GM19452 (cell line): ENCODE results near the gene P2RX6.

ENCODE experiments used
- ATAC-seq: cut with Tn5 transposase; IDR thresholded peaks from one replicate; pipeline ENCODE4 v1.9.1; 2021; ENCODE audit not compliant: unreplicated experiment

Gene P2RX6

DNA sequence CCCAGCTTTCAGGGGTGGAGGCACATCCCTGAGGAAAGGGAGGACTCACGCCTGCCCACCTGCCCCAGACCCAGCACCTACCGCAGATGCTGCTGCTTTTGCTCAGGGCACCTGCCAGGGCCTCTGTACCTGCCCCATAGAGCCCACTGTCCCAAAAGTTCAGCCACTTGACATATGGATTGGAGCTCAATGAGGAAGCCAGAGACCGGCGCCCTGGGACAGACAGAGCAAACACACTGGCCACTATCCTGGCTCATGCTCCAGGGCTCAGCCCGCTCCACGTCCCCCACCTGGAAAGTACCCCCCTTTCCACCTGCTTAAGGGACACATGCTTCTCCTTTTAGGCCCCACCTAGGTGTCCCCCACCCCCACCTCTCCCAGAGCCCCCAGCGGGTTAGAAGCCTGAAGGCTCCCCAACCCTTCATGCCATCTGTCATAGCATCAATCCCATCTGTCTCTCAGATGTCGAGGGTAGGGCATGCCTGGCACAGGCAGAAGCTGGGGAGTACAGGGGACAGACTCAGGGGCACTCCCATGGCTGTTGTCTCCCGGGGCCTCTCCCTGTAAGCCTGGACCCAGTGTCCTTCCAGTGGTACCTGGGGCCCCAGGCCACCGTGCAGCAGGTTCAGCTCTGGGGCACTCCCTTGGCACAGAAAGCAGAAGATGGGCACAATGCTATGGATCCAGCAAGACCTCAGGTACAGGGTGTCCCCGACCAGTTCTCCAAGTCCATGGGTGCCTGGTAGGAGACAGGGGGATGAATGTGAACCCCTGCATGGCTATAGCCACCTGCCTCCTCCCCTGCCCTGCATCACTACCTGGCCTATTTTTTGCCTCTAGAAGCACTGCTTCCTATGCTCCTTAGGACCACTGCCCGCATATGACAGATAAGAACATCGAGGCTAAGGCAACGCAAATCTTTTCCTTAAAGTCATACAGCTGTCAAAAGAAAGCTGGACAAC lies 2.2 kb upstream of the P2RX6 start:
- no peak for ATAC-seq

DNA sequence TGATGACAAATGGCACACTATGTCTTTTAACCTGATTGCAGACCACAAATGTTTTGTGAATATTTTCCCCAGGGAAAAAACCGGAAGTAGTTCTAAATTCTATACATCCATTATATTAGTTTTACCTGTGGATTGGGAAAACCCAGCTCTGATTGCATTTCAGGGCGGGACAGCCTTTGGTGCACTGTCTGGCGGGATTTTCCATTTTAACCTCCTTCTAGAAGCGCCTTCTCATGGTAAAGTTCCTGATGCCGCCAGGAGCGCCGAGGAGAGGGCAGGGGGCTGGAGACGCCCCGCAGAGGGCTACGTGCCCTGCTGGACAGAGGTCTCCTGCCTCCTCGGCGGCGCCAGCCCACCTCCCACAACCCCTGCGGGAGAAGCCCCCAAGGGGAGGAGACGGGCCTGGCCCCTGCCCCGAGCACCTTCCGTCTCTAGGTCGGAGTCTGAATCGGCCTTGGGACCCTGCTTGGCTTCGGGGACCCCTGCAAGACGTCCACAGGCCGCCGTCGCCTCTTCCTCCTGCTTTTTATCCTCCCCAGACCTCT lies 1.2 kb upstream of the P2RX6 start:
- ATAC-seq, result no peak

DNA sequence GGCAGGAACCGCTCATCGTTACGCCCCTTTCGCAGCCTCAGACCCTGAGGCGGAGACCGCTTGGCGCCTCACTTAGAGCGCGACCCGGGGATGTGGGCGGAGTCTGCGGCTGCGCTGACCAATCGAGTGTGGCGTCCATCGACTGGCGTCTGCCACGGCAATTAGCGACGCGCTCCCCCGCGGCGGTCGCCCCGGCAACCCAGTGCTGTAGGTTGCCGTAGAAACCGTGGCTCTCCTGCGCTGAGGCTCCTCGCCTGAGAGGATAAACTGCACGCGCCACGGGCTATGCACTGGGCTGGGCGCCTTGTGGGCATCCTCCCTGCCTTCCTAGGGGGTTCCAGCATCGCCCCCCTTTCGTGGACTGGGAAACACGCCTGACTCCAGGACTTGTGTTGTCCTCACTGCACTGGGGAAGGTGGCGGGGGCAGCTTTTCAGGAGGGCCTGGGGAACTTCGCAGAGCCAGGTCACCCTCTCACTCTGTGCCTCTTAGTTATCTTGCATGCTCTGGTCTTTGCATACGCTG lies 701 bp upstream of the P2RX6 start:
- ATAC-seq, result peak; percentile 87

DNA sequence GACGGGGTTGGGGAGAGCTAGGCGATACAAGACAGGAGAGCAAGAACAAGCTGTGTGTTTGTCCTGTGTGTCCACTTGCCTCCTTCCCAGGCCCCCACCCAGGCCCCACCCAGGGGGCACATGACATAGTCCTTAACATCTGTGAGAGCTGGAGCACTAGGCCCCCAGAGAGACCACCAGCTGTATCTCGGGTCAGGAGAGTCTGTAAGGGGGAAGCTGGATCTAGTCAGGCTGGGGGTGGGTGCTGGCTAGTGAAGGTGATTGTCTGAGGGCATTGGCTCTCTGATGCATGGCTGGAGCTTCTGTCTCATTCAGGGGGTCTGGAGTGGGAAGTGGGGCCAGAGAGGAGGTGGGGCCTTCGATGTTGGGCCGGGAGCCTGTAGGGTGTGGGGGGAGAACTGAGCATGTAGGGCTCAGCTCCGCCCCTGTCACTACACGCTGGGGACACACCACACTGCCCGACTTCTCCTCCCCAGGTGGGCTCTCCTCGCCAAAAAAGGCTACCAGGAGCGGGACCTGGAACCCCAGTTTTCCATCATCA lies 571 bp downstream of the P2RX6 start:
- ATAC-seq, result no peak

DNA sequence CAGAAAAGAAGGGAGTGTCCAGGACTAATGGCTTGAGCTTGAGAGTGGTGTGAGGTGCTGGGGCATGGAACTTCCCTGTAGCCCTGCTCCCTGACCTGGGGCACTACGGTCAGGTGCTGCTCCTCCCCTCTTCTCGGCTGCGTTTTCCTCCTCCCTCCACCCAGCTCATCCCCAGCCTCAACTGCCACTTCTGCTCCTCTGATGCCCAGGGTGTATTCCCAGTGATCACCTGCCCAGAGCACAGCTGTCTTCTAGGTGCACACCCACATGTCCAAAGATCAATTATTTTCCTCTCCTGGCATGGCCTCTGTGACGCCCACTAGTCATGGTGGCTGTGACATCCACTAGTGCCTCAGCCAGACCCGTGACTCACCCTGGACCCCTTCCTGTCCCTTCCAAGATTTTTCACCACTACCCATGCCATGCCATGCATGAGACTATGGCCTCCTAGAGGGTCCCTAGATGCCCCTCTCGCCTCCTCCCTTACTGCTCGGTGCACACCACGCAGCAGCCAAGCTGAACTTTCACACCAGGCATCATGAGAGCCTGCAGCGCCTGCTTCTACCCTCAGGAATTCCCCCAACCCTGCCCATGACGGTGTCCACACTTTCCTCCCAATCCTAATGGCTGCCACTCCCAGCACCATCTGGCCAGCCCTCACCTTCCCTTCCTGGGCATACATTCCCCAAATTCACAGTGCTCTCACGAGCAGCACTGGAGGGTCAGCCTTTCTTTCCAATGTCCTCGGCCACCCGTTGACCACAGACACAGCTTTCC lies 1.9 kb downstream of the P2RX6 start:
- no peak for ATAC-seq

DNA sequence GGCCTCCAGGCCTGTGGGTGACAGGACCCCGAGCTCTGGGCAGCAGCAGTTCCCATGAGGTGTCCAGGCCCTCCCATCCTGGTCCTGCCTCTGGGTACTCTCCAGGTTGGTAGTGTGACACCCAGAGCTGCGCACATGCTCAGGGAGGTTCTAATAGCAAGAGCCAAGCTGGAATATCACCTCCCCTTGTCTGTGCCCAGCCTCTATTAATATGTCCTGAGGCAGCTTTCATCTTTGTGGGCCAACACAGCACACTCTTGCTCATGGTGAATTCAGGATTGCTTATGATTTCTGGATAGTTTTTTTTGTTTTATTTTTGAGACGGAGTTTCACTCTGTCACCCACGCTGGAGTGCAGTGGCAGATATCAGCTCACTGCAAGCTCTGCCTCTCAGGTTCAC lies 3.3 kb downstream of the P2RX6 start:
- ATAC-seq, result no peak

DNA sequence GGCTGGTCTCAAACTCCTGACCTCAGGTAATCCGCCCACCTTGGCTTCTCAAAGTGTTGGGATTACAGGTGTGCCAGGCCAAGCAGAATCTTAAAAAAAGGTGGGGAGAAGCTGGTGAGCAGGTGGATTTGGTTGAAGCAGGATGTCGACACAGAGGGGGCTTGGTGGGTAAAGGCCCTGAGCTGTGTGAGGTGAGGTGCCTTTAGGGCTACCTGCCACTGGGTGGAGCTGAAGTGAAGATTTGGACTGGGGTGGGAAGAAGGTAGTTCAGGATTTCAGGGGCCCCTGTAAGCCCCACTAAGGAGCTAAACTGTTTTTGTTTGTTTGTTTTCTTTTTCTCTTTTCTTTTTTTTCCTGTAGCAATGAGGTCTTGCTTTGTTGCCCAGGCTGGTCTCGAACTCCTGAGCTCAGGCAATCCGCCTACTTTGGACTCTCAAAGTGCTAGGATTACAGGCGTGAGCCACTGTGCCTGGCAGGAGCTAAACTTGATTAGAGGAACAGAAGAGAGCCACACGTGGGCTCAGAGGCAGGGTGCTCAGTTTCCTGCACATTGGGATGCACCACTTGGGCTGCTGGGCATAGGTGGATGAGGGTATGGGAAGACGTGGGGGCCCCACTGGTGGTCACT lies 6.0 kb downstream of the P2RX6 start:
- ATAC-seq, result no peak

DNA sequence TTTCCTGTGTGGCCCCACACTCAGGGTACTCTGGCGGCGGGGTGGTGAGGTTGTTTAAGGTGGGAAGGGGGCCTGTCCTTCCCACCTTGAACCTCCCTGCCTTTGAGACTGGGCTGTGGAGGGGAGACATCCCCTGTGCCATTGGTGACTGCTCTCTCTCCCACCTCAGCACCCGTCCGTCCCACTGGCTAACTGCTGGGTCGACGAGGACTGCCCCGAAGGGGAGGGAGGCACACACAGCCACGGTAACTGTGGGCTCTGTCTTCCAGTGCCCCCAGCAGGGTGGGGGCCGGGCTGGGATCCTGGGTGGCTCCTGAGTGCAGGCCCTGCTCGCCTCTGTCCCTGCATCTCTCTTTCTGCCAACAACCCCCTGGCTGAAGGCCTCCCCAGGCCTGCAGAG lies 7.5 kb downstream of the P2RX6 start:
- ATAC-seq, result no peak

DNA sequence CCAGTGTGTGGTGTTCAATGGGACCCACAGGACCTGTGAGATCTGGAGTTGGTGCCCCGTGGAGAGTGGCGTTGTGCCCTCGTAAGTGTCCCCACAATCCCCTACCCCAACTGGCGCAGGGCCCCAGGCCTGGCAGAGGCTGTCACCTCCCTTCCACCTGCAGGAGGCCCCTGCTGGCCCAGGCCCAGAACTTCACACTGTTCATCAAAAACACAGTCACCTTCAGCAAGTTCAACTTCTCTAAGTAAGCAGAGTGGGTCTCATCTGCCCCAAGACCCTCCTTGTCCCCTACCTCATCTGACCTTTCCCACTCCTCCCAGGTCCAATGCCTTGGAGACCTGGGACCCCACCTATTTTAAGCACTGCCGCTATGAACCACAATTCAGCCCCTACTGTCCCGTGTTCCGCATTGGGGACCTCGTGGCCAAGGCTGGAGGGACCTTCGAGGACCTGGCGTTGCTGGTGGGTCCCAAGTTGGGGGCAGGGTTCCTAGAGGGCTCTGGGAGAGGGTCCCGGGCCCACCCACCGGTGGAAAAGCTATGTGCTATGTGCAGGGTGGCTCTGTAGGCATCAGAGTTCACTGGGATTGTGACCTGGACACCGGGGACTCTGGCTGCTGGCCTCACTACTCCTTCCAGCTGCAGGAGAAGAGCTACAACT lies 8.1 kb downstream of the P2RX6 start:
- no peak for ATAC-seq

DNA sequence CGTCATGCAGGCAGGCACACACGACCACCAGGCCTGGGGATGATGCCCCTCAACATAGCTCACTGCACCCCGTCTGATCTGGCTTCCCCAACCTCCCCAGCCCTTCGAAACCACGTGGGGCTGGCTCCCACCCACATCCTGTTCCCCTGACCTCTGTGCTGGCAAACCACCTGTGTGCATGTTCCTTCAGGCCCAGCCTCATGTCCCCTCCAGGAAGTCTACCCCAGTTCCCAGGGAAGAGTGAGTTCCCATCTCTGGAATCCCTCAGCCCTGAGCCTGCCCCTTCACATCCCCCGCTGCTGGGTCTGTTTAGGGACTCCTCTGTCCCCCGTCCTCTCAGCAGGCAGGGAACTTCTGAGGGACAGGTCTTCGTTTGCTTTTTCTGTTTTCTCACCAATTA lies 10.3 kb downstream of the P2RX6 start:
- no peak for ATAC-seq

DNA sequence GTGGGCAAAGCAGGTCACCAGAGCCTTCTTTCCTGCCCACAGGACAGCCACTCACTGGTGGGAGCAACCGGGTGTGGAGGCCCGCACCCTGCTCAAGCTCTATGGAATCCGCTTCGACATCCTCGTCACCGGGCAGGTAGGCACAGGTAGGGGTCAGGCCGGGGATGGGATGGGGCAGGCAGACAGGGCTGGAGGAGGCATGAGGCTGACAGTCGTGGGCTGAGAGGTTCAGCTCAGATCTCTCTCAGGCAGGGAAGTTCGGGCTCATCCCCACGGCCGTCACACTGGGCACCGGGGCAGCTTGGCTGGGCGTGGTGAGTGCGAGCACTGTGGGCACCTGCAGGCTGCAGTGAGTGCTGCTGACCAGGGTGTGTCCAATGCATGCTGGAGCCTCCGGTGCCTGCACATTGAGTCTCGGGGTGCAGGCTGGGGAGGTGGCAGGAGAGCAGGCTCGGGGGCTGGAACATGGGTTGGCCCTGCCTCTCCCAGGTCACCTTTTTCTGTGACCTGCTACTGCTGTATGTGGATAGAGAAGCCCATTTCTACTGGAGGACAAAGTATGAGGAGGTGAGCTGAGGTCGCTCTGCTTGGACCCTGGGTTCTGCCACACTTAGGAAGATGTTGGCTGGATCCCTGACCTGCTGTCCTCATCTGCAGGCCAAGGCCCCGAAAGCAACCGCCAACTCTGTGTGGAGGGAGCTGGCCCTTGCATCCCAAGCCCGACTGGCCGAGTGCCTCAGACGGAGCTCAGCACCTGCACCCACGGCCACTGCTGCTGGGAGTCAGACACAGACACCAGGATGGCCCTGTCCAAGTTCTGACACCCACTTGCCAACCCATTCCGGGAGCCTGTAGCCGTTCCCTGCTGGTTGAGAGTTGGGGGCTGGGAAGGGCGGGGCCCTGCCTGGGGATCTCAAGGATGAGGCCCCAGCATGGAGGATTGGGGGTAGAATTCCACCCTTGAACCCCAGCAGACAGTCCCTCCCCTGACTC lies 11.1 kb downstream of the P2RX6 start:
- no peak for ATAC-seq

DNA sequence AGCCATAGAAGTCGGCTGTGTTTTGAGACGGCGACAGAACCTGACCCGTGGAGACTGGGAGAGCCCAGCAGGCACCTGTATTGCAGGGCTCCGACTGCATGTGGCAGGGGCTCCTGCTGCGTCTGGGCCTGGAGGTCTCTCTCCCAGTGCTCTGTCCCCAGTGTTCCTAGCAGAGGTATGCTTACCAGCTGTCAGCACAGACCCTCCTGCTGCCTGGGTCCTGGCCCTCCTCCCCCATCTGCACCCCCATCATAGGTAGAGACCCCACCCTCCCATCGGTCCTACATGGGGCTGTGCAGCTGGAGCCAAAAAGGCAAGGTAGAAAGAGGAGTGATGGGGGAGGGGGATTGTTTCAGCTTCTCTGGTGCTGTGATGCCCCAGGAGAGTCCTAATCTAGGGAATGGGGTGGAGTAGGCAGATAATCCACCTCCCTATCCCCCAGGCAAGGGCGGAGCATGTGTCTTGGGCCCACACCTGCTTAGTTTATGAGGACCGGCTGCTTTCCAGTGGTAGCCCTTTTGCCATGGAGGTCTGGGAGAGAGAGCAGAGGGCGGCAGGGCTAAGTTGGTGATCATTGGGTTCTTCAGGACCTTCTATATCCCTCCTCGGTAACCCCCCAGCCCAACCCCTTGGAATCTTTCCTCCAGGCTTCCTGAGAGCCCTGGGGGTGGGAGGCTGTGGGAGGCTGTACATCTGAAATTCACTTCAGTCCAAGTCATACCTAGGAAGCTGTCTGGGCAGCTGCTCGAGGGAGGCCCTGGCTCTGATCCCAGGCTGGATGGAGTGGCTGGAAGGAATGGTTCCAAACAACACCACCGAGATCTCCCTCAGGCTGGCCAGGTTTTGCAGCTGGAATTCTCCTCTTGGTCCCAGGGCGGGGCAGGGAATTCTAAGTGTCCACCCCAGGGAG lies 12.1 kb downstream of the P2RX6 start:
- no peak for ATAC-seq

DNA sequence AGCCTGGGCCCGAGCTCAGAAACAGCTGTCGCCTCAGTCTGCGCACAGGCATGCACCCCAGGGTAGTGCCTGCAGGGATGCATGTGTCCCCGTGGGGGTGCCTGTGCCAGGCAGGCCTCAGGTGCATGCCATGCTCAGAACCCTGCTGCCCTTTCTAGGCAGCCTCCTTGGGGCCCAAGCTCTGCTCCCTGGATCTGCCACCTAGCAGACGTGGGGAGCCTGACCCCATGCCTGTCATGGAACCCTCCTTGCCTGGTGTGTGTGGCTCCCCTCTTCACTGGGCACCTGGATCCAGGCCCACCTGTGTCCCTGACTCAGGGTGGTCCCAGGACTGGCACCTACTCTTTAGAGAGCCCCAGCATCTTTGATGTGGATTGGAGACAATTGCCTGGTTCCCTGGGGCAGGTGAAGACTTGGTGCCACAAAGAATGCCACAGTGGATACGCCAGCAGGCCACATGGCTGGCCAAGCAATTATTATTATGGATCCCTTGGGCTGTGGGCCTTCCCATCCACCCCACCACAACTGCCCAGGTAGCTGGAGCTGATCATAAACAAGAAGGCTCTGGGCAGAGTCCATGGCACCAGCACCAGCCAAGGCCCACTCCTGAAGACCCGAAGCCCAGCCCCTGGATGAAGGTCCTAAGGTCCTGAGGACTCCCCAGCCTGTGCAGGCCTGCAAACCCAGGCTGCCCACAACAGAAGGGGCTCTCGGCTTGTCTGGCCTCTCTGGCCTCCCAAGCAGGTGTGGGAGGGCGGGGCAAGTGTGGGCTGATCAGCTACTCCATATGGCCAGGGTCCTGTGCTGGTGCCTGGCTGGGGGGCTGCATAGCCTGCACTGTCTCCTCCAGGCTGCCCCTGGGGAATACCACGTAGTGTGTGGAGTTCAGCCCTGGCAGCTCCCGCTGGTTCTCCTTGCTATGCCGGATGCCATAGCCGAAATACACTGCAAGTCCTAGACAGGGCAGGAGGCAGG lies 13.6 kb downstream of the P2RX6 start:
- no peak for ATAC-seq

DNA sequence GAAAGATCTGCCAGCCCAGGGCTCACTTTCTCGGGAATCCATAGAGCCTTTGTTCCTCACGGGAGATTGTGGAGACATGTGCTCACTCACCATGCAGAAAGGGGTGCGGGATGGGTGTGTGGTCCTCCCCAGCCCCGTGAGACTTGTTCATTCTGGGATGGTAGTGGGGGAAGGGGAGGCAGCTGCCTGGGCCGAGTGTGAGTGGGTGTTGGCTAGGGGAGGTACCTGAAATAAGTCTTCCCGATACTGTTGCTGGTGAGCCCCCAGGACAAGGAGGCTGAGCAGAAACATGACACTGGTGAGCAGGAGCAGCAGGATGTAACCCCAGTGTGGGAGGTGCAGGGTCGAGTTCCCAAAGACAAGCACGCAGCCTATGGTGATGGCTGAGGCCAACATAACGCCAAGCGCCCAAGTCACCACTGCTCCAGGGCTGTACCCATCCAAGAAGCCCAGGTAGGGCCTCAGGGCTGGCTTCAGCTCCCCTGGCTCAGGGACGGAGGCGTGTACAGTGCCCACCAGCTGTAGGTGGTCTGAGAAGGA lies 14.6 kb downstream of the P2RX6 start:
- ATAC-seq, result no peak

DNA sequence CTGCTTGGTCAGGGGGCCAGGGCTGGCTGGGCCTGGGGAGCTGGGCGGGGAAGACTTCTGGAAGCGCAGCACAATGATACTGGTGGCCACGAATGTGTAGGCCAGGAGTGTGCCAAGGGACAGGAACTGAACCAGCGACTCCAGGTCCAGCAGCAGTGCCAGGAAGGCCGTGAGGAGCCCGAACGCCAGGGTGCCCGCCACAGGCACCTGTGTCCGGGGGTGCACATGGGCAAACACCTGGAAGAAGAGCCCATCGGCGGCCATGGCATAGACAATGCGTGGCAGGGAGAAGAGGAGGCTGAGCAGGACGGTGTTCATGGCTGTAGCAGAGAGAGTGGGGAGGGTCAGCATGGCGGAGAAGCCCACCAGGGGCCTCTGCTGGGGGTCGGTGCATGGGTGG lies 15.1 kb downstream of the P2RX6 start:
- ATAC-seq, result no peak

DNA sequence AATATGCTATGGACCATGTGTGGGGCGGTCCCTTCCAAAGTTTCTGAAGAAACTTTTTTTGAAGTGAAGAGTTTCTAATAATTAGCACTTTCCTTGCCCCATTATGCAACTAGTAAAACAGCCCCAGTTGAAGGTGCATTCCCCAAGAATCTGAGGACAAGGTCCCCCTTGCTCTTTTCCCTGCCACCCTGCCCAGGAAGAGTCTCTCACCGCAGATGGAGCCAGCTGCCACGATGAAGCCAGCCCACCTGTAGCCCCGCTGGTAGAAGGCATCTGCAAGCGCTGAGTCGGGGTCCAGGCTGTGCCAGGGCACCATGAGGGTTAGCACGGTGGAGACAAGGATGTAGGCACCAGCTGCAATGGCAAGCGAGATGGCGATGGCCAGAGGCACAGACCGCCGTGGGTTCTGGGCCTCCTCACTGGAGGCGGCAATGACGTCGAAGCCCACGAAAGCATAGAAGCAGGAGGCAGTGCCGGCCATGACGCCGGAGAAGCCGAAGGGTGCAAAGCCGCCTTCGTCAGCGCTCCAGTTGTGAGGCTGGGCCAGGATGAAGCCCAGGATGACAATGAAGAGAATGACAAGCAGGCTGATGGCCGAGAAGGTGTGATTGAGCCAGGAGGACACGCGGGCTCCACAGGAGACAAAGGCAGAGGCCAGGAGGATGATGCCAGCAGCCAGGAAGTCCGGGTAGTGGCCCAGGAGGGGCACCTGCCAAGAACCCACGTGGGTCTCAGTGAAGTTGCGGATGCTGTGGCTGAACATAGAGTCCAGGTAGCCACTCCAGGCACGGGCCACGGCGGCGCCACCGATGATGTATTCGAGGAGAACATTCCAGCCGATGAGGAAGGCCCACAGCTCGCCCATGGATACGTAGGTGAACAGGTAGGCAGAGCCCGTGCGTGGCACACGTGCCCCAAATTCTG lies 15.9 kb downstream of the P2RX6 start:
- ATAC-seq, result no peak
